Bronchial epithelial cell (primary cell): ENCODE data around the gene TMEM263. TPM values are rescaled to one million over a fixed set of nuclear protein-coding genes. Genes with fewer than 3 reads are reported as not detected.

ENCODE experiments used
- DNase-seq: peaks from one replicate; pipeline ENCODE4 v3.0.0-alpha.2; 2010; ENCODE audit warnings: low read depth
- FAIRE-seq: peaks from 2 replicates; lab custom pipeline; 2011; peaks lifted over from hg19 to GRCh38; lab: Jason Lieb, UNC
- H3K27me3 ChIP-seq: 2 replicates; pipeline ENCODE4 v1.5.1; 2011; ENCODE audit warnings: low read length; ENCODE audit not compliant: control insufficient read depth, insufficient read depth
- H3K36me3 ChIP-seq: 2 replicates; pipeline ENCODE4 v1.5.1; 2011; ENCODE audit warnings: low read length; ENCODE audit not compliant: control insufficient read depth, insufficient read depth
- H3K4me3 ChIP-seq: 2 replicates; pipeline ENCODE4 v1.5.1; 2011; ENCODE audit warnings: mild to moderate bottlenecking, low read depth, low read length, control low read depth
- CTCF ChIP-seq: IDR thresholded peaks from 2 replicates; pipeline ENCODE4 v1.5.1; 2011; ENCODE audit warnings: mild to moderate bottlenecking, moderate library complexity, low read length, control low read depth, inconsistent platforms; ENCODE audit not compliant: insufficient read depth, severe bottlenecking
- total RNA-seq: library from RNA; depleted of rRNA; stranded (reverse); fragments of >200 nt; gene quantifications from 2 replicates; pipeline ENCODE4 v1.2.1, GENCODE V29; 2014

TMEM263 gene
- total RNA-seq, 1 donor from 2014 or later: 26.6 TPM

- peaks cover under 1% of the 10 kb centered on the region for H3K36me3 ChIP-seq
- no peak overlapping the region for H3K4me3 ChIP-seq
- no peaks in the 10 kb centered on the region for H3K27me3 ChIP-seq
- no peak for FAIRE-seq
- DNase-seq: peak; percentile 35
- TF ChIP-seq CTCF: no peak
Observed at GRCh38 chr12:106975993-106976658, 20.4 kb downstream of the TMEM263 start.

GRCh38 chr12:106976668-106977067, 21.0 kb downstream of the TMEM263 start:
- no peaks in the 10 kb centered on the region for H3K36me3 ChIP-seq
- H3K27me3 ChIP-seq: no peaks in the 10 kb centered on the region
- no peak overlapping the region for H3K4me3 ChIP-seq
- TF ChIP-seq CTCF: no peak
- FAIRE-seq (no peak), DNase-seq (no peak)

GRCh38 chr12:106978035-106978800, 22.5 kb downstream of the TMEM263 start:
- H3K36me3 ChIP-seq: no peaks in the 10 kb centered on the region
- no peak overlapping the region for H3K4me3 ChIP-seq
- H3K27me3 ChIP-seq: no peaks in the 10 kb centered on the region
- TF ChIP-seq CTCF: no peak
- FAIRE-seq: no peak
- no peak for DNase-seq

- FAIRE-seq (no peak), DNase-seq (no peak)
- TF ChIP-seq CTCF: no peak
- no peaks in the 10 kb centered on the region for H3K27me3 ChIP-seq
- no peak overlapping the region for H3K4me3 ChIP-seq
- H3K36me3 ChIP-seq: peaks cover 2% of the 10 kb centered on the region
Observed at GRCh38 chr12:106980944-106981343, 25.2 kb downstream of the TMEM263 start.

GRCh38 chr12:106981788-106982187, 26.1 kb downstream of the TMEM263 start:
- DNase-seq: no peak
- H3K36me3 ChIP-seq: peaks cover 2% of the 10 kb centered on the region
- no peak for TF ChIP-seq CTCF
- no peak overlapping the region for H3K4me3 ChIP-seq
- no peaks in the 10 kb centered on the region for H3K27me3 ChIP-seq
- no peak for FAIRE-seq
